HG03108 (cell line): ENCODE data around the gene APOBEC4.

ENCODE experiments used
- ATAC-seq: cut with Tn5 transposase; IDR thresholded peaks from one replicate; pipeline ENCODE4 v1.9.1; 2021; ENCODE audit warnings: moderate library complexity; ENCODE audit not compliant: unreplicated experiment

The APOBEC4 gene

DNA sequence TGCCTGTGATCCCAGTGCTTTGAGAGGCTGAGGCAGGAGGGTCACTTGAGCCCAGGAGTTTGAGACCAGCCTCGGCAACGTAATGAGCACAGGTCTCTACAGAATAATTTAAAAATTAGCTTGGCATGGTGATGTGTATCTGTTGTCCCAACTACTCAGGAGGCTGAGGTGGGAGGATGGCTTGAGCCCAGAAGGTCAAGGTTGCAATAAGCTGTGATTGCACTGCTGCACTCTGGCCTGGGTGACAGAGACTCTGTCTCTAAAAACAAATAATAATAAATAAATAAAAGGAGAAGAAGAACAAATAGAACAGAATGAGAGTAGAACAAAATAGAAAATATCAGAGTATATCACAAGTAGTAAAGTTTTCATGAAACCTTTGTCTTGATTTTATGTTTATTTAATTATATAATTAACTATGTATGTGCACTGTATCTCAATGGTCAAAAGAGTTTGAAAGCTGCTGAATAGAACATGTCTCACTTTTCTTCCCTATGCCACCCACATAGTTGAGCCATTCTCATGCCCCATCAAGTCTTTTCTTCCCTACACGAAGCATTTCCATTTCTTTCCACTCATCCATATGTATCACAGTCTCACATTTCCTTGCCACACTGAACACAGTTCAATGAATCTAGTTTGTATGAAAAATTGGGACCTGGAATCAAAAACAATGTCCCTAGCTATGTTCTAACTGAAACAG is 22.9 kb upstream of the APOBEC4 start:
- no peak for ATAC-seq

DNA sequence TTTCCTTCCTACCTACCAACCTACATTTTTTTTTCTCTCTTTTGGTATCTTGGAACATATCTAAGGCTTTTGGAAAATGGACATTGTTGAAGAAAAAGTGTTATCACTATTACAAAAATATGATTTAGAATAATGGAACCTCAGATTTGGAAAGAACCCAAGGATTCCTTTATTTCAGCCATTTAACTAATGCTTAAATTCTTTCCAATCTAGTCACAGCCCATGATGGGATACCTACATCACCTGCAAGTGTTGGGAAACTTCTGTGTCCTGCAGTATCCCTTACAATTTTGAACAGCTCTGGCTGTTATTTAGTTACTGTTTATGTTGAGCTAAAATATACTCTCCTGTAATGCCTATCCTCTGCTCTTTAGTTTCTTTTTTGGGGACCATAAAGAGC is 22.3 kb upstream of the APOBEC4 start:
- ATAC-seq, result no peak

DNA sequence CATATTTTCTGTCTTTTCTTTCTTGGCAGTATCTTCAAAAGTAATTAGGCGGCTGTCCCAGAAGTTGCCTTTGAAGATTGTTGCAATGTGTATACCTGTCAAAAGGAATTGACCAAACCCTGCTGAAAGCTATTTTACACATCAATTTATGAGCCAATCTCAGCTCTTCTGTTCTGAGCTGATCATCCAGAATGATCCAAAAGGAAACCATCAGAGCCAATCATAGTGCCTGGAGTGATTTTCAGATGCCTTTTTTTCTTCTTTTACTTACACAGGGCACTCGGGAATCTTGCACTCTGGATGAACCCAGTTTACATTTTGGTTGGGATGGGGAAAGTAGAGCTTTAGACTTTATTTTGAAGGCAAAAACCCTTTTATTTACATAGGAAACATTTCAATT is 21.8 kb upstream of the APOBEC4 start:
- ATAC-seq, result no peak

GRCh38 chr1:183674339-183674738 is 21.2 kb upstream of the APOBEC4 start:
- no peak for ATAC-seq

- no peak for ATAC-seq
Observed at GRCh38 chr1:183673605-183674323, 20.6 kb upstream of the APOBEC4 start.

DNA sequence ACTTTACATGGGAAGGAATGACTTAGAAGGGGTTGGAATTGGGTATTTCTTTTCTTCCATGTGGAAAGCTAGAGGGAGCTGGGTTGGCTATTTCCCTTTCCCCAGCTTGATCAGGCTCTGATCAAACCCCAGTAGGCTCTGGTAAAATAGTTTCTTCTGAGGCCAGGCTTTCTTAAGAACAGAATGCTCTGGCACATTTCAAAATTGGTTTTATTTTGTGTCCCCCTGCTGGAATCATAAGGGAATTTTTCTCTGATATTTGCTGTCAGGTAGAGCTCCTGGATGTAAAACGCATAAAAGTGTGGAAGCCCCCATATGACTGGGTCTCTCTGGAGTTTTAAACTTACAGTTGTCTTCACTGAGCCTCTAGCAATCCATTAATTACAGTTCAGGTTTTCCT is 17.1 kb upstream of the APOBEC4 start:
- no peak for ATAC-seq

GRCh38 chr1:183656355-183656754 is 3.2 kb upstream of the APOBEC4 start:
- ATAC-seq, result no peak

DNA sequence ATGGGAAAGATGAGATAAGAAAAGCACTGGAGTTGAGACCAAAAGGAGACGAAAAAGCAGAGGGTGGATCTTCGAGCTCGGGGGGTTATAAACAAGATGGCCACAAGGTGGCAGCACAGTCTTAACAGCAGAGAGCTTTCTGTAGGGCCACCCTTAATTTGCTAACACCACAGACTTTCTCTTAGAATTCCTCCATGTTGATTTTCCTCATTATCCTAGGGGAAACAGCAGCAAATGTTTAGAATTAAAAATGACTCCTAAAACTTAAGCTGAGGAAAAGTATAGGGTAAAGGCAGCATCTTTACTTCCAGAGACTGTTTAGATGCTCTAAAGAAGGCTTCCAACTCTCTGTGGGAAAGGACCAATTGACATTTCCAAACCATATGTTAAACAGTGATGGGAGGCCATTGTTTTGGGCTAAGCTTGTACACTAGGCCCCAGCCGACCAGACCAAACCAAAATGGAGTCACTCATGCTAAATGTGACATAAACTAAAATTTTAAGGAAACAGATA is 2.5 kb upstream of the APOBEC4 start:
- ATAC-seq, result peak; percentile 51

DNA sequence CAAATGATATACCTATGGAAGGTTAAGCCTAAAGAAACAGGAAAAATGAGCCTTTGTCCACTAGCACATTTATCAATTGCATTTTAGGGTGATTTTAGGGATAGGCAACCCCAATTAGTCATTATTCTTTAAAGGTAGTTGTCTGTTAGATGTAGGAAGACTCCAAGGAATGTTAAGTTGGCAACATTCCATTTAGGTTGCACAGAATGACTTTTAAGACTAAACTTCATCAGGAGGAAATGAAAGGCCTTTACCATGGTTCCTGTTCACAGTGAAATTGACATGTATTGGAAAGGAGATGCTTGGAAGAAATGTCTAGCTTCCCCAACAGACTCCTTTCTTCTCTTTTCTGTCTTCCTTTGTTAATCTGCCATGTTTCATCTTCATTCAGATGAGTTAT is 1.6 kb upstream of the APOBEC4 start:
- no peak for ATAC-seq

DNA sequence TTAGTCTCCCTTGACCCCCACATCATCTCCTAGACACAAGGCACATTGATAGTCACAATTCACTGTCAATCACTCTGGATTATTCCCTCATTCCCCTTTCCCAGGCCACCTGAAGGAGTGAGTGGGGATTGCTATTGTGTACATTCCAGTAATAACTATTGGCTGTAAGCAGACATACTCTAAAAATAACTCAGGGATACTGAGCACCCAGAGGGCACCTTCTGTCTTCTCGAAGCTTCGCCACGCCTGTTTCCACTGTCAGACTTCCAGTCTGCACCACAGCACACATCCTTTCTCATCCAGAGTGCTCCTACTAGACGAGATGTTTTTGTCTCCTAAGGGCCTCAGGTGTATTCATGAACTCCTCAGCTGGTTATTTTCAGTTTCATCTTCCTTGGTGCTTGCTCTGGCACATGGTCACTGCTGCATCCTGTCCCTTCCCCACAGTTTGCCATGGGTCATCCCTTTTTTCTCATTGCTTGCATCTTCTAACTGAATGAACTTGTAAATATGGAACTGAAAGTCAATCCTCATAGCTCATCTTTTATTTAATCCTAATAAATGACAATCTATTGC is 848 bp upstream of the APOBEC4 start:
- peak; percentile 64 for ATAC-seq

DNA sequence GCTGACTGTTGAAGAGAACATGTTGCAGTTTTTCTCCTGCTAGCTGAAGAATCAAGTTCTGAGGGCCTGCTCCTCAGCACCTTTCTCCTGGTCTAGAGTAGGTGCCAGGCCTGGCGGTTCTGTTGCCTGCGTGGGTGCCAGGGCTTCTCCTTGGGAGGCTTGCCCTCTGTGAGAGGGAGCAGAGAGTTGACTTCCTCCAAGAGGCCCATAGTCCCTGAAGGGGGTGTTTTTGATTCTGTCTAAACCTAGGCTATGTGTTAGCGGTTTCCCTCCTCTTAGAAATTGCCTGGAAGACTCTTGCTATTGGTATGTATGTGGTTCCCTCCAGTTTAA is 312 bp upstream of the APOBEC4 start:
- ATAC-seq, result no peak

DNA sequence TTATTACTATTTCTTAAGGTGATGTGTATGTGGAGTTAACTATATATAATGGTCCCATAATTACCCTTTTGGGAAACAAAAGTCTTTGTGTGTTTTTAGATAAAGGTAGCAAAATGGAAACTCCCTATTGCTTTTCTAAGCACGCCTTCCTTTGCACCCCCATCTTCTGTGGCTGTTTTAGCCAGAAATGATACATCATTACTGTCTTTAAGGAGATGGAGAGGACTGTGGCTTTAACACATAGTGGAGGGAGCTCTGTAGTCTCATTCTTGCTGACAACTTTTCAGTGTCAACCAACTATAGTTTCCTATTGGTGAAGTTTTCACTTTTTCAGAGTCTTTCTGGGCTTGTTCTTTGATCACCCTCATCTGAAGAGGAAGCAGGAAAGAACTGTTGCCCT is 1.0 kb downstream of the APOBEC4 start:
- no peak for ATAC-seq

DNA sequence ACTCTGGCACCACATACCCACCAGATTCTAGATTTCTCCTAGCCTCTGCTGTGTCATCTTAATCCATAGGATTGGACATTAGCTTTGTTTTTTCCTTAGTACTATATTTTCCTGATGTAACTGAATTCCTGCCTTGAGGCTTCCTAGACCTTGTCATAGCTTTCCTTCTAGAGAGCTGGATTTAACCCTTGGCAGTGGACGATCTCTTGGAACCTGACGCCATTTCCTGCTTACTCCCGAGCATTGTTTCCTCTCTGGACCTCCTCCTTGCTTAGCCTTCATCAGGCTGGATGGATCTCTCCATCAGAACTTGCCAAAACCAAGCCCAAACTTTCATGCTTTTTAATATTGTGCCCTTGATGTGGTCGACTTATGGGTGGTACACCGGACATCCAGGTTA is 1.5 kb downstream of the APOBEC4 start:
- ATAC-seq, result no peak

GRCh38 chr1:183648042-183648441 is 5.1 kb downstream of the APOBEC4 start:
- no peak for ATAC-seq

DNA sequence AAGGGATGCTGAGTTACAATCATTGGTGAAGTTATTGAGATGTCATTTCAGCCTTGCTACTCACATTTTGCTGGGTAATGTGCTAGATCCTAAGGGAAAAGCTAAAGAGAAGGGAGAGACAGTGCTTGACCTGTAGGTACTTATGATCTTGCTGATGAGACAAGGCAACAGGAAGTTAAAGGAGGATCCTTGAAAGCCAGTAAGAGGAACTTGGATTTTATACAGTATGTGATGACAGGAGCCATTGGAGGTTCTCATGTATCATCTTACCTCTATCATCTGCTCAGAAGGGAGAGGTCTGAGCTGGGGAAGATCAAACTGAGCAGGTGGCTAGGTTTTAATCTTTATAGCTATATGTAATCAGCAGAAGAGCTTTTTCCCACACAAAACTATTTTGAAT is 6.3 kb downstream of the APOBEC4 start:
- no peak for ATAC-seq

- no peak for ATAC-seq
Observed at GRCh38 chr1:183645531-183645930, 7.6 kb downstream of the APOBEC4 start.

- ATAC-seq, result no peak
Observed at GRCh38 chr1:183642166-183642565, 10.9 kb downstream of the APOBEC4 start.

GRCh38 chr1:183640193-183640592 is 12.9 kb downstream of the APOBEC4 start:
- no peak for ATAC-seq

- no peak for ATAC-seq
Observed at GRCh38 chr1:183638649-183639387, 14.3 kb downstream of the APOBEC4 start.

DNA sequence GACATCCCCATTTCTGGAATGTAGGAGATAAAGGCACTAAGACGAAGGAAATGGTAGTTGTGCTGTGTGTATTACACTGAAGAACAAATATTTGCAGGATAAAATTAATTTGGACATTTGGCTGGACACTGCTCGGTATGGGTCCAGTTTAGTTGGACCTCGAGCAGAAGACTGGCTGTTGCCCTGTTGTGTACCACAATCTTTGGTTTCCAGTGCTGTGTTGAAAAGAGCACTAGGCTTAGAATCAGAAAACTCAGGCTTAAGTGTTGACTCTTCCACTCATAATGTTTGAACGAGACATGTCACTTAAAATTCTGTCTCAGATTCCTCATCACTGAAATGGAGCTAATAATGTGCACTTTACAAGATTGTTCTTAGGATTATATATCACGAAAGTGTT is 16.3 kb downstream of the APOBEC4 start:
- no peak for ATAC-seq

DNA sequence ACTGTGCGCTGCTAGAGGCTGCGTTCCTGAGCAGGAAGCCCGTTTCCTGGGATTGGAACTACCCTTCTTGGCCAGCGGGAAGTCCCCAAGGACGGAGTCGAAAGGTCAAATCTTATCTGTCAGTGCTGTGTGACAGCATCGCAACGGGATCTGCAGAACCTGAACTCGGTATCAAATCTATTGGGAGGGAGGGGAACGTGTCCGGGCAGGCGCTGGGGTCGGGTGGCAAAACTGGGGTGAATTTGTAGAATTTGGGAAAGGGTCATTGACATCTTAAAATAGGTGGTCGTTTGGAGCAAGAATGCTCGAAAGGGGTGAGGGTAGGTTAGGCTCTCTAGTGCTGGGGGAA is 16.8 kb downstream of the APOBEC4 start:
- ATAC-seq, result no peak
